ENCODE data around the gene HEATR1.

DNA sequence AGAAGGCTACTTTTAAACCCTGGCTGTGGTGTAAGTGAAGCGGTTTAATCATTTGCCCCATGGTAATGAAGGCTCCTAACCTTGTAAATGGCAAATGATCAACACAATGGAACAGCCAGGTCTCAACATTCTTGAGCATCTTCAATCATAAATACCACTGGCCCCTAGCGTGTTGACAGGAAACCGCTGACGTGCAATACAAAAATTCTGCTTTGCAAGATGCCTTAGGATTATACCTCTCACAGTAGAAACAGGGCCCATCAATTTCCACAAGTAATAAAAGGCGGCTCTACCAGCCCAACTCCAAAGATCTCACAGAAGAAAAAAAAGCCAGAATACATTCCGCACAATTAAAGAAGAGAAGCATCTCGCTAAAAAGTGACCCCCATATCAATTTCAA, 47.7 kb downstream of the HEATR1 start:
- TF ChIP-seq EZH2 (IDR thresholded peaks at IDR 0.05) = no peak
- TF ChIP-seq CTCF (IDR thresholded peaks at IDR 0.05) = no peak

All from neural progenitor cell (in vitro differentiated cells).